ENCODE measurements around the gene TBC1D9B.

DNA sequence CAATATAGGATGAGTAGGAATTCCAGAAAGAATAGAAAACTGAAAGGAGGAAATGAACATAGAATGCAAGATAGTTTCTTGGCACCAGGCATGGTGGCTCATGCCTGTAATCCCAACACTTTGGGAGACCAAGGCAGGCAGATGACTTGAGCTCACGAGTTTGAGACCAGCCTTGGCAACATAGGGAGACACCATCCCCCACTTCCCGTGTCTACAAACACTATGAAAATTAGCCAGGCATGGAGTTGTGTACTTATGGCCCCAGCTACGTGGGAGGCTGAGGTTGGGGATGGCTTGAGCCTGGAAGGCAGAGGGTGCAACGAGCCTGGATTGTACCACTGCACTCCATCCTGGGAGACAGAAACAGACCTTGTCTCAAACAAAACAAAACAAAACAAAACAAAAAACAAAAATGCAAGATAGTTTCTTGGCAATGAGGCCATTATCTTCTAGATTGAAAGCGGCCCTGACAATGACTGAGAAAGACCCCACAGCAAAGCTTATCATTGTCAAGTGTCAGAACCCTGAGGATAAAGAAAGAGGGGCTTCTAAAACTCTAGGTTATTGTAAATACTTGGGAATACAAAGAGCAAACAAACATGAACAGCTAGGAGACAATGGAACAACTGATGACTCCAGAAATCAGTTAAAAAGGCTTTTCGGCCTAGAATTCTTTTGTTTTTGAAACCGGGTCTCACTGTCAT lies 77.8 kb downstream of the TBC1D9B start:
- no peak for TF ChIP-seq BHLHE40 (IDR thresholded peaks at IDR 0.05; ENCODE audit: borderline replicate concordance)
- no peak for TF ChIP-seq SP1 (IDR thresholded peaks at IDR 0.05)
- no peak for TF ChIP-seq SUZ12 (IDR thresholded peaks at IDR 0.05)
- TF ChIP-seq FOXM1 (IDR thresholded peaks at IDR 0.05; ENCODE audit: borderline replicate concordance) = no peak
- TF ChIP-seq FOXA1 (IDR thresholded peaks at IDR 0.05) = no peak
- TF ChIP-seq NFRKB (IDR thresholded peaks at IDR 0.05) = no peak
- TF ChIP-seq ELF4 (IDR thresholded peaks at IDR 0.05) = no peak
- no peak for TF ChIP-seq LEF1 (IDR thresholded peaks at IDR 0.05; ENCODE audit: borderline replicate concordance)
- TF ChIP-seq TARDBP (IDR thresholded peaks at IDR 0.05) = no peak

Data from HEK293T (cell line).